Dermis blood vessel endothelial cell (primary cell): Measurements from ENCODE around the gene TMED10. TPM values are rescaled to one million over a fixed set of nuclear protein-coding genes. Genes with fewer than 3 reads are reported as not detected.
"Not testable (repeated sequence)": the region's sequence is repeated elsewhere in the genome, so short reads cannot be mapped to it uniquely, and the experiment has no call there.

ENCODE experiments used
- DNase-seq: peaks from one replicate; pipeline ENCODE4 v3.0.0; 2010
- total RNA-seq: library from RNA; depleted of rRNA; stranded (reverse); fragments of >200 nt; gene quantifications from 2 replicates; pipeline ENCODE4 v1.2.3, GENCODE V29; 2014

The TMED10 gene
- total RNA-seq, 1 donor from 2014 or later = 271 TPM

DNA sequence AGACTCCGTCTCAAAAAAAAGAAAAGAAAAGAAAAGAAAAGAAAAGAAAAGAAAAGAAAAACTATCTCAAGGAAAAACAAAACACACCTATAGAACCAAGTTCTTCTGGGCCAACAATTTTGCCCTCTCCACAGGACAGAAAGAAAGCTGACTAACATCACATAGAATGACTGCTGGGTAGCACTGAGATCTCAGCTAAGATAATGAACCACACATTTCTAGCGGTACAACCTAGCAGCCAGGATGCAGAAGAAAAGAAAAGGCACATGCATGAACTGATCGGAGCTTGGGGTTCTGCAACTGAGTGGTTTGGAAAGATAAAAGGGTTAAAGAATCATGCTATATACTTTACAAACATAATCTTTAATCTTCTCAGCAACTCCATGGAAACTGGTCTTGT, 19.5 kb downstream of the TMED10 start:
- no peak for DNase-seq

DNA sequence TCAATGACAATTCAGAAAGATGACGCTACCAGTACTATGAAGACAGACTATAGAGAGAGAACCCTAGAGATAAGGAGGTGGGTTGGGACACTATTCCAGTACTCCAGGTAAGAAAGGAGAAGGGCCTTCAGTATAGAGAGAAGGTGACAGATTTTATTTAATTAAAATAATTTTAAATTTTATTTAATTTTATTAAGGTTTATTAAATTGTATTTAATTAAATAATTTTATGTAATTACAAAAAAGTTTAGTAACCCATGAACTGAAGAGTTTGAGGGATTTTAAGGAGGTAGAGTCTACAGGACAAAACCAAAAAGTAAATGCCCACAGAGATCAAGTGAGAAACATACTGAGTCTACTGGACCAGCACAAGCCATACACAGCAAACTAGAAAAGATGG, 20.3 kb downstream of the TMED10 start:
- DNase-seq = no peak

DNA sequence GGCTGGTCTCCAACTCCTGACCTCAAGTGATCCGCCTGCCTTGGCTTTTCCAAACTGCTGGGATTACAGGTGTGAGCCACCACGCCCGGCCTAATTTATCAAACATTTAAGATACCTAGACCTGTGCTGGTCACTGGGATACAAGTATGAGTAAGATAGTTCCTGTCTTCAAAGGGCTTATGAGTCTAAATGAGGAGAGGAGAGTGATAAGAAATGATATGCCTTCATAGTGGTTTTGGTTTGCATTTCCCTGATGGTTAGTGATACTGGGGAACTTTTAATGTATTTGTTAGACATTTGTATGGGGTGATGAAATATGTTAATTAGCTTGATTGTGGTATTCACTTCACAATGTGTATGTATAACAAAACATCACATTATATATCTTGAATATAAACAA, 21.2 kb downstream of the TMED10 start:
- no peak for DNase-seq

DNA sequence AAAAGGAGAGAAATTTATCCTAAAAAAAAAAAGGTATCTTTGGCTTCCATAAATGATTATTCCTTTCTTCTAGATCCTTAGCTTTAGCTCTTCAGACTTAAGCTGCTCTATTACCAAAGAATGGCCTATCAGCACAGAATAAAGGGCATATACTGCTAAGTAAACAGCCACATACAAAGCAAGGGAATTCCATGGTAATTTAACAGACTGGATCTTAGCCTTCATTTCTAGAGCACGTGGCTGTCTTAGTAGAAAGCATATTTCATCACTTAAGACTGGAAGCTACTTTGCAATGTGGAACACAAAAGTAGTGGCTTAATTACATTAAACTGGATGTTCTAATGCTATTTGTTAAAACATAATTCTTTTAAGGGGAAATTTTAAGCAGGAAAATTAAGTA, 23.1 kb downstream of the TMED10 start:
- no peak for DNase-seq

DNA sequence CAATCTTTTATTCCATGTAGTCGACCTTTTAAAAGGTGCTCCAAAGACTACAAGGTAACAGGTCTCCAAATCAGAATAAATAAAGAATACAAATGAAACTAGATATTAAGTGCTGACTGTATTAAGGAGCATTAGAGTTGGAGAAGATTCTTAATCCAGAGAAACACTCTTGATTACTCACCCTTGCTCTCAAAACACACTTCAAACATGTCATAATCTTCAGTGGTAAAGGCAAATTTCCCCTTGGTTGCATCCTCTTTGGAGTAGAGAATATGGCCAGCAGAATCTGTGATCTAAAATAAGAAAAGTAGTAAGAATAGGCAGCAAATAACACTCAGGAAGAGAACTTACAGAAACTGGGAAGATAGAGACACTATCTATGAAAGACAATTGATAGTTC, 24.6 kb downstream of the TMED10 start:
- DNase-seq = no peak

DNA sequence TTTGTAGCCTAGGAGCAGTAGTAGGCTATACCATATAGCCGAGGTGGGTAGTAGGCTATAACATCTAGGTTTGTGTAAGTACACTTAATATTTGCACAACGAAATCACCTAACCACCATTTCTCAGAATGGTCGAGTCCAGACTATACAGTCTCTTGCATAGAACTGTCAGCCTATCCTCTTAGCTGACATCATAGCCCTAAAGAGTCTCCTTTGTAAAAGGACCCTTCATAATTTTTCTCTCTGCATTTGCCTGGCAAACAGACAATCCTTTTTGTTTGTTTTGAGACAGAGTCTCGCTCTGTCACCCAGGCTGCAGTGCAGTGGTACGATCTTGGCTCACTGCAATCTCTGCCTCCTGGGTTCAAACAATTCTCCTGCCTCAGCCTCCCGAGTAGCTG, 25.8 kb downstream of the TMED10 start:
- not testable (repeated sequence) for DNase-seq

DNA sequence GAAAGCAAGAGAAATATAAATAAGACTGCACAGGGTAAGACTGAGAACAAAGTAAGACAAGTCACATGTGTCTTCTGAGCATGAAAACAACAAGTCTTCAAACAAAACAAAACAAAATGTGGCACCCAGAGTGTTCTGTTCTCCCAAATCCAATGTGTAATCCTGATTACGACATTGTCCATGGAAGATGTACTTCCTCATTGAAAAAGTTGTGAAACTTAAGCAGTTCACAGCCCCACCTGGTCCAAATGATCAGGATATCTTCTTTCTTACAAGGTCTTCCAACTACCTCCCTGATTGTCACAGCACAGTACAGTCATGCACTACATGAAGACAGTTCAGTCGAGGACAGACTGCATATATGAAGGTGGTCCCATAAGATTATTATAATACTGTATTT, 26.3 kb downstream of the TMED10 start:
- no peak for DNase-seq

DNA sequence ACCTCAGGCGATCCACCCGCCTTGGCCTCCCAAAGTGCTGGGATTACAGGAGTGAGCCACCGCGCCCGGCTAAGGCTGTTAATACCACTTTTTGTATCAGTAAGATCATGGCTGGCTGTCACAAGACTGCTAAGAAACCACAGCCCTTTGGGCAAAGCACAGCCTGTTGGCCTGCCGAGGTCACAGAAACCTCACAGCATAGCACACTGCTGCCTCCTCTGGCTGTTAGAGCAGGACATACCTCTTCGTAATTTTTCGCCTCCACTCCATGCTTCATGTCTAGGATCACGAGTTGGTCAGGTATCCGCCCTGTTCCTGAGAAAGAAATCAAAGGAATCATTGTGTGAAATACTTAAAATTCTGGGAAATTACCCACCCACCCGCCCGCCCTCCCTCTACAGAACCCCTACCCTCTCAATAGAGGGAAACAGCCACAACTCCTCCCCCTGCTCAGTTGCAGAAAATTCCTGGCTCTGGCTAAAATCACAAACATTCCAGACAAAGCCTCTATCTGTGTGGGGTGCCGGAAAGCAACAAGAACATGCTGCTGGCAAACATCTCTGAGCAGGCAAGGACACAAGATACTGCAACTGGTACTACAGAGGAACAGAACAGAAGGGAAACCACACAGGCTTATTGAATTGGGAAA, 28.9 kb downstream of the TMED10 start:
- peak; percentile 65 for DNase-seq

DNA sequence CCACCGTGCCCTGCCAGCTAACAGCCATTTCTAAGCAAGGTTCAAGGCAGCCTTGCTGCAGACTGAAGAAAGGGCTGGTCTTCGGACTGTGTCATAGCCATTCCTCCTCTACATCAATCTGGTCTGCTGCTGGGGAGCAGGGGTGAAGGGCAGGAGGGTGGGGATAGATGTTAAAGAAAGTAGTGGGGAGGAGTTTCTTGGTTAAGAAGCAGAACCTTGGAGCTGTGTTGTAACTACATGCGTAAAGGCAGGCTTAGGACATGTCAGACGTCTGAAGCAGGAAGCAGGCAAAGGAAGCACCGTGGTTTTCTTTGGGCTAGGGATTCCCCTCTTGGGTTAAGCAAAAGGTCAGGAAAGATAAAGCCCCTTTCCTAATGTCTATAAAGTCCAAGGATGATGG, 31.5 kb downstream of the TMED10 start:
- DNase-seq = no peak

DNA sequence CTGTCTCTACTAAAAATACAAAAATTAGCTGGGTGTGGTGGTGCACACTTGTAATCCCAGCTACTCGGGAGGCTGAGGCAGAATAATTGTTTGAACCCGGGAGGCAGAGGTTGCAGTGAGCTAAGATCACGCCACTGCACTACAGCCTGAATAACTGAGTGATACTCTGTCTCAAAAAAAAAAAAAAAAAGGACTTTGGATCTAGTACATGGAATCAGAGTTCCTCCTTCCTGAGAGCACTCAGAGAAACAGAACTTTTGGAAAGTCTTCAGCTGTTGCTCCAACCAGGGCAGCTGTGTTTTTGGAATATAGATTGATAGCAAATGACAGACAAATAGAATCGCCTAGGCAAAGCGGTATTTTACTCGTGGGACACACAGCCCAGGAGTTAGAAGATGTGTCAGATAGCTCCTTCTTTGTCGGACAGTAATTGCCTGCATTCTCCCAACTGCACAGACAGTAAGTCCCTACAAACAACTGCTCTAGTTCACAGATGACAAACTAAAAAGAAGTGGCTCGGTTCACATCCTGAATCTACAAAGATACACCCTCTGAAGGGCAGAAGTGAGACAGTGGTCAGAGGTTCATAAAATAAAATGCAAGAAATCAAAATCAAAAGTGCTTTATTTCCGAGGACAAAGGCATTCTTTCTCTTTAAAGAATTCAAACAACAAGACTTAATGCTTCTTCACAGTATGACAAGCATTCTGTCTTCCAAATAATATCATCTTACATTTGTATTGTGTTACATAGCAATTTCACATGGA, 32.5 kb downstream of the TMED10 start:
- DNase-seq = no peak

DNA sequence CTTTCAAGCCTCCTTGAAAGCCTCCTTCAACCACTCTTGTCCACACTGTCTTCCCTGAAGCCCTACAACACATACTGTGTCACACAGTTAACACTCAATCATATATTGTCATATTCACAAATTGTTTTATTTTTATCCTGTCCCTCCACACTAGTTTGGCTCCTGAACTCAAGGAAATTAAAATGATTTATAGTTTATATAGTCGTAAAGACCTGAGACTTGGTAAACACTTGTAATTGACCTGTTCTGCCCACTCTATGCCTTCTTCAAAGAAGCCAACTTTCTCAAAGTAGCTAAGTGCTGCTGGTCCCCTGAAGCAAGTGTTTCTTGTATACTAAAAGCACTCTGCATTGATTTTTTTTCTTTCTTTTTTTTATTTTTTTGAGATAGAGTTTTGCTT, 33.9 kb downstream of the TMED10 start:
- no peak for DNase-seq

DNA sequence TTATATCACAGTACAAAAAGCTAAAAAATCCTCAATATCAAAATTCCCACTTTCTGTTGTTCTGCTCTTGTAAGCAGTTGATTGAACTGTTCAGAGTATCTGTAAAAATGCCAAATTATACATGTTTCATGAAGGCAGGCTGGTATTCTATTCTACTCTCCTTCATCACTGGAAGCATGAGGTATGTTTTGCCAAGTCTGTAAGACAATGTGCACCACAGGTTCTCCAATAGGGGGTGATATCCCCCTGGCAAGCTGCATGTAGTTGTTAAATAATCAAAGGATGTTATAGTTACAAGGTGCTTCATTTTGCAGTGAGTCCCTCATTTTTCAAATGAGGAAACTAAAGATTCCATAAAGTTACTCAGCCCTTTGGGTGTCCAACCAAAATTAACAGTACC, 34.4 kb downstream of the TMED10 start:
- DNase-seq = peak; percentile 80

DNA sequence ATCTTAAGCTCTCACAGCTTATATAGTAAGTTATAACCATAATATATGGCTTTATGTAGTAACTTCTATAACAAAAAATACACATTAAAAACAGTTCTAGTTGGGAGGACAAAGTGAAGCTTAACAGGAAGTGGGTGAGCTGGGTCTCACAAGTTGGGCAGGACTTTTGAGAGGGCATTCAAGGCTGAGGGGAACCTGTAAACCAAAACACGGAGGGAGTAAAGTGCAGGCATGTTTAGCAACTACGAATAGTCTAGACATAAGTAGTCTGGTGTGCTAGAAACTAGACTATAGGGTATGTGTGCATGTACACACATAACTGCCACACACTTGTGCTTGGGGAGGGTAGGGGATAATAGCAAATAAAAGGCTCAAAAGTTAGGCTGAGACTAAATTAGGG, 35.4 kb downstream of the TMED10 start:
- no peak for DNase-seq

DNA sequence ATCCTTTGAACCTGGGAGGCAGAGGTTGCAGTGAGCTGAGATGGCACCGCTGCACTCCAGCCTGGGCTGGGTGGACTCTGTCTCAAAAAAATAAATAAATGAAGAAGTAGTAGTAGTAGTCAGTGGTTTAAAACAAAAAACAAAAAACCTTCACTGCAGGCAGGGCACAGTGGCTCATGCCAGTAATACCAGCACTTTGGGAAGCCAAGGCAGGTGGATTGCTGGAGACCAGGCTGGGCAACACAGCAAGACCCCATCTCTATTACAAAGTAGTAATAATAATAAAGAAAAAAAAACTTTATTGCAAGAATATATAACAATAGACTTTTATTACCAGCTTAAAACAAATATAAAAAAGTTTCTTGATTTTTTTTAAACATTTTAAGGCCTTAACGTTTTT, 35.8 kb downstream of the TMED10 start:
- no peak for DNase-seq

DNA sequence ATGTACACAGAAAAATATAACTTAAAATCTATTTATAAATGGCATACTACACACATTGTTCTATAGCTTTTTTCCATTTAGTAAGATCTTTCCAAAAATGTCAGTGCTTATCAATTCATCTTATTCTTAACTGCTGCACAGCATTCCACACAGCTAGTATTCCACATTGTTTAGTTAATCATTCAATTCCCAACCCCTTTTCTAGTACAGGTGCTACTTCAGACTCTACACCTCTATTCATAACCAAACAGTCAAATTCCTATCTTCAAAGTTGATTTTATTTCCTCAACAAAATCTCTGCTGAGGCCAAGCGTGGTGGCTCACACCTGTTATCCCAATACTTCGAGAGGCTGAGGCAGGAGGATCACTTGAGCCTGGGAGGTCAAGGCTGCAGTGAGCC, 37.2 kb downstream of the TMED10 start:
- DNase-seq = no peak

DNA sequence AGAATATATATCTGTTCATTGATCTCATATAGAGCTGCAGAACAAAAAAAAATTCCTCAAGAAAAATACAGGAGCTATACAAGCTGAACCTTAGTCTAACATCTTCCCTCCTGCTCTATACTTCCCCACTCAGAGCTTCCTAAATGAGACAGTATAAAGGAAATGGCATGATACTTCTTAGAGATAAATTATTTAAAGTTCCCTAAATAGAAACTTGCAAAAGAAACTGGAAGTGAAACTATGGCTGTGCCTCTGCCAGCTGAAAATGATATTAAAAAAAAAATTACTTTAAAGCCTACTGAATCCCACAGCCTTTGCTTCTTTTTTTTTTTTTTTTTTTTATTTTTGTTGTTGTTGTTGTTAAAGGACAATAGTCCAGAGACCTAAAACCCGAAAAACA, 37.9 kb downstream of the TMED10 start:
- no peak for DNase-seq

DNA sequence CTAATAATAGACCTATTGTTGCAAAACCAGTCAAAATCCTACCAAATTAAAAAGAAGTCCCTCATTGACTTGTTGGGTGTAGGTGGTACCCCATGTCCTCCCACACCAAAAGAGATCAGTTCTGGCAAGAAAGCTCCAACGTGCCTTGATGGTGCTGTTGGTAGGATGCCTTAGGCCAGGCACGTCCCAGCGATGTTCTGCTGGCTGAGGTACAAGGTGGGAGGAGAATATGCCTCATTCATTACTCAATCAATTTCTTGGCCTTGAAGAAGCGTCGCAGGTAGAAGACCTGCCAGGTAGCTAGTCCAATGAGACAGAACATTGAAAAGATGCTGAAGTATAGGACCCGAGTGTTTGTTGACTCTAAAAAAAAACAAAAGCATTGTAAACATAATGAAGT, 41.8 kb downstream of the TMED10 start:
- DNase-seq = no peak

DNA sequence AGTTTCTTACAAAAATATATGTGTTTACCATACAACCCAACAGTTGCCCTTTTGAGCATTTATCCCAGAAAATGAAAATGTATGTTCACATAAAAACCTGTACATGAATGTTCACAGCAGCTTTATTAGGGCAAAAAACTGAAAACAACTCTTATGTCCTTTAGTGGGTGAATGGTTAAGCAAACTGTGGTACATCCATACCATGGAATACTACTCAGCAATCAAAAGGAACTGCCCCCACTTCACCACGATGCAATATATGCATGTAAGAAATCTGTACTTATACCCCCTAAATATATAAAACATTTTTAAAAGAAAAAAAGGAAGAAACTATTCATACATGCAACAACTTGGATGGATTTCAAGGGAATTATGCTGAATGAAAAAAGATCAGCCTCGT, 42.8 kb downstream of the TMED10 start:
- no peak for DNase-seq

DNA sequence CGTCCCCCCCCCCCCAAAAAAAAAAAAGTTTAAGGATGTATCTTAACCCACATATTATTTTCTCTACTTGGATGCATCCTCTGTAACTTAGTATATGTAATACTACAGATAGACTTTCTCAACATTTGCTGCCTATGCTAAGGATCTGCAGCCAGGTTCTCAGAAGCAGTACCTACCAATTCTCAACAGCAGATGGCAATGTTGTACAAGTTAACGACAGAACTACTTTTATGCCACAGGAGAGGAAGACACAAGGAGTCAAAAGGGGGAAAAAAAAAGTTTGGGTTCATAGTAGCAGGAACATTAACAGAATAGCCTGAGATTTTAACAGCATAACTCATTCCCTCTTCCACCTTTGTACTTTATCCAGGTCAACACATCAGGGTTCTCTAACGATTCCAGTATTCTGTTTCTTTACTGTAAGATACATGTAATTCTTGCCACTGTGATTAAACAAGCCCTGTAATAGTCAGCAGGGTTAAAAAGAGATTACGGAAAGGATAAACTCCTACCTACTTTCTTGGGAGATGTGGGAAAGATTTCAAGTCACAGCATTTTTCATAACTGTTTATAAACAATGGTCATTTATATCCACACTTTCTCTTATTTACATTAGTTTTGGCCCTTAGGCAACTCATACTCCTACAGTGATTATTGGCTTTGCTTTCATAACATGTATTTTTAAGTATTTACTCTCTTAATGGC, 43.9 kb downstream of the TMED10 start:
- peak; percentile 87 for DNase-seq

DNA sequence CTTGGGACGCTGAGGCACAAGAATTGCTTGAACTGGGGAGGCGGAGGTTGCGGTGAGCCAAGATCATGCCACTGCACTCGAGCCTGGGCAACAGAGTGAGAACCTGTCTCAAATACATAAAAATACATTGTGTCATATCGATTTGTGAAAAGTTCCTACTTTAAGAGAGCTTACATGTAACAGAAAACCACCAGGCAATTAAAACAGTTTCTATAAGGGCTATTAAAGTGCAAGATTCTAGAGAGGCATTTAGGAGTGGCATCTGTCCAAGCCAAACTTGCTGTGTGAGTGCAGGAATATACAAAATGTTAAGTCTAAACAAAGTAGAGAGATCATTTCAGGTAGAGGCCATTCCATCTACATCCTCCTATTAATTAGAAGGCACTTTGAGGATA, 47.8 kb downstream of the TMED10 start:
- no peak for DNase-seq

DNA sequence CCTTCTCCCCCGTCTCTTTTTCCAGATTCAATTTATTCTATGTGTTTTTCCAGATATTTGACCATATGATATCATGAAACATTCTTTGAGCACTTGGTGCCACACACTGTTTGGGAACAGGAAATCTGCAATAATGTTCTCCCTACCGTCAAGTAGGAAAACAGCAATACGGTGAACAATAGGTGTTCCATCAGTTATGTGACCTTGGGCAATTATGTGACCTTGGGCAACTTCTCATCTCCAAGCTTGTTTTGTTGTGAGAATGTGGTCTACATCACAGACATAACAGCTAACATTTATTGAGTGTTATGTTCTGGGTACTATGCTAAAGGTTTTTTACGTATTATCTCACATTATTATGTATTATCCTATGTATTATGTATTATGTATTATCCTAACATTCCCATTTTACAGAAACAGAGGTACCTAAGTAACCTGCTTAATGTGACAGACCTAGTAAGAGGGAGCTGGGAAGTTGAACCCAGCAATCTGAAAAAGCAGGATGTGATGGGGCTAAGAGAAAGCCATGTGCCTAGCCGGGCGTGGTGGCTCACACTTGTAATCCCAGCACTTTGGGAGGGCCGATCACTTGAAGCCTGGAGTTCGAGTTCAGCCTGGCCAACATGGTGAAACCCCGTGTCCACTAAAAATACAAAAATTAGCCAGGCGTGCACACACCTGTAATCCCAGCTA, 48.4 kb downstream of the TMED10 start:
- peak; percentile 92 for DNase-seq

DNA sequence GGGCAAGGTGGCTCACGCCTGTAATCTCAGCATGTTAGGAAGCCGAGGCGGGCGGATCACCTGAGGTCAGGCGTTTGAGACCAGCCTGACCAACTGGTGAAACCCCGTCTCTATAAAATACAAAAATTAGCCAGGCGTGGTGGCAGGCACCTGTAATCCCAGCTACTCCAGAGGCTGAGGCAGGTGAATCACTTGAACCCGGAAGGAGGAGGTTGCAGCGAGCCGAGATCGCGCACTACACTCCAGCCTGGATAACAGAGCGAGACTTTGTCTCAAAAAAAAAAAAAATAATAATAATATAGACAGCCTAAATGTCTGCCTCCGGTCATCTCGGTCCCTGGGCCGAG, 49.0 kb downstream of the TMED10 start:
- not testable (repeated sequence) for DNase-seq

DNA sequence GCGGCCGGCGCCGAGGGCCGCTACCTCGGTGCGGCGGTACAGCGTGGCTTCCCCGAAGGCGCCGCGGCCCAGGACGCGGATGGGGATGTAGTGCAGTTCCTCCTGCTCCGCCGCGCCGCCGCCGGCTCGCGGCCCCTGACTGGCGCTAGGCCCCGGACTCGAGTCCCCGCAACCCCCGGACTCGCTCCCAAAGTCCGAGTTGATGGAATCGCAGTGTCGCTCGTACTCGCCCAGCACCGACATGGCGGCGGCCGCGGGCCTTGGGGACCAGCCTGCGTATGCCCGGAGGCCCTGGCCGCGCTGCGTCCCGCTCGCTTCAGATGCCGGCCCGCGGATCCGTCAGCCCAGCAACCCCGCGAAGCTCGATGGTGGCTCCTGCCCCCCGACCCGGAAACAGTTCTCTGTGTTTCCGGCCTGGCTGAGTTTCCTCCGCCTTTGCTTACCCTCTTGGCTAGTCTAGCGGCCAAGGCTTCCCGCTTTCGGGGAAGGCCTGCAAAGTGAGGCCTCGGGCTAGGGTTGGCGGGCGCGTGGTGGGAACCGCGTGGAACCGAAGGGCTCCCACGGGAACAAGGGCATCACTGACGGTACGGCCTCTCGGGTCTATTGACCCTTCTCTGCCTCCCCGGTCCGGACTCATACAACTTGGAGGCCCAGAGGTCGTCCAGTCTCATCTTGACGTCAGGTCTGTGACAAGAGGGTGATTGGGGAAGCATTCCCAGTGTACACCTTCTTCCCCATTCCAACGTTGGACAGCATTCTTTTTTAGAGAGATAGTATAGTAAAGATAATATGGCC, 49.5 kb downstream of the TMED10 start, which contains the start of gene NEK9:
Gene NEK9, minus strand, starts transcription at position 370 of the 795 bp plus-strand sequence. Its CDS starts 127 bp downstream, at position 243.
- DNase-seq = peak; percentile 81
